Measurements from ENCODE around the gene PPIG. TPM values are rescaled to one million over a fixed set of nuclear protein-coding genes. Genes with fewer than 3 reads are reported as not detected.
"Not testable (repeated sequence)": the region's sequence is repeated elsewhere in the genome, so short reads cannot be mapped to it uniquely, and the experiment has no call there.

The PPIG gene
- total RNA-seq, 4 donors from 2014 or later: 38.5 to 54.0 (median 46.3) TPM

- no peak for DNase-seq
- TF ChIP-seq POLR2A (IDR thresholded peaks at IDR 0.05): no peak
- TF ChIP-seq, protein P1, sequence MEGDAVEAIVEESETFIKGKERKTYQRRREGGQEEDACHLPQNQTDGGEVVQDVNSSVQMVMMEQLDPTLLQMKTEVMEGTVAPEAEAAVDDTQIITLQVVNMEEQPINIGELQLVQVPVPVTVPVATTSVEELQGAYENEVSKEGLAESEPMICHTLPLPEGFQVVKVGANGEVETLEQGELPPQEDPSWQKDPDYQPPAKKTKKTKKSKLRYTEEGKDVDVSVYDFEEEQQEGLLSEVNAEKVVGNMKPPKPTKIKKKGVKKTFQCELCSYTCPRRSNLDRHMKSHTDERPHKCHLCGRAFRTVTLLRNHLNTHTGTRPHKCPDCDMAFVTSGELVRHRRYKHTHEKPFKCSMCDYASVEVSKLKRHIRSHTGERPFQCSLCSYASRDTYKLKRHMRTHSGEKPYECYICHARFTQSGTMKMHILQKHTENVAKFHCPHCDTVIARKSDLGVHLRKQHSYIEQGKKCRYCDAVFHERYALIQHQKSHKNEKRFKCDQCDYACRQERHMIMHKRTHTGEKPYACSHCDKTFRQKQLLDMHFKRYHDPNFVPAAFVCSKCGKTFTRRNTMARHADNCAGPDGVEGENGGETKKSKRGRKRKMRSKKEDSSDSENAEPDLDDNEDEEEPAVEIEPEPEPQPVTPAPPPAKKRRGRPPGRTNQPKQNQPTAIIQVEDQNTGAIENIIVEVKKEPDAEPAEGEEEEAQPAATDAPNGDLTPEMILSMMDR (IDR thresholded peaks at IDR 0.05): no peak
- Histone ChIP-seq H3K36me3 (no peaks in the 10 kb centered on the region), H3K27ac (no peak overlapping the region), H3K4me3 (replicated peaks in 1 of 3) (no peak overlapping the region), H3K27me3 (no peaks in the 10 kb centered on the region), H3K9me3 (no peaks in the 10 kb centered on the region), H3K4me1 (peaks cover 0 to 6% of the 10 kb centered on the region in 2 donors)
- 68 to 77% methylated on average over 6 of the region's 6 CpGs for WGBS, 2 donors
- intact Hi-C loops (cut with DNase I): no loop called here
These were observed 5.1 kb upstream of the PPIG start for GRCh38 chr2:169579044-169579443.

DNA sequence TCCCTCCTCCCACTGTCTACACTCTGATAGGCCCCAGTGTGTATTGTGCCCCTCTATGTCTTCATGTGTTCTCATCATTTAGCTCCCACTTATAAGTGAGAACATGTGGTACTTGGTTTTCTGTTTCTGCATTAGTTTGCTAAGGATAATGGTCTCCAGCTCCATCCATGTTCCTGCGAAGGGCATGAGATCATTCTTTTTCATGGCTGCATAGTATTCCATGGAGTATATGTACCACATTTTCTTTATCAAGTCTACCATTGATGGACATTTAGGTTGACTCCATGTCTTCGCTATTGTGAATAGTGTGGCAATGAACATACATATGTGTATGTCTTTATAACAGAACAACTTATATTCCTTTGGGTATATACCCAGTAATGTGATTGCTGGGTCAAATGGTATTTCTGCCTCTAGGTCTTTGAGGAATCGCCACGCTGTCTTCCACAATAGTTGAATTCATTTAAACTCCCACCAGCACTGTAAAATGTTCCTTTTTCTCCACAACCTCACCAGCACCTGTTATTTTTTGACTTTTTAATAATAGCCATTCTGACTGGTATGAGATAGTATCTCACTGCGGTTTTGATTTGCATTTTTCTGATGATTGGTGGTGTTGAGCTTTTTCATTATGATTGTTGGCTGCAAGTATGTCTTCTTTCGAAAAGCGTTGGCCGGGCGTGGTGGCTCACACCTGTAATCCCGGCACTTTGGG, 1.4 kb upstream of the PPIG start:
- DNase-seq; H3K36me3 ChIP-seq; H3K9me3 ChIP-seq; H3K4me3 ChIP-seq (replicated peaks in 1 of 3); H3K27ac ChIP-seq; H3K27me3 ChIP-seq; intact Hi-C loops (cut with DNase I): not testable (repeated sequence)
- WGBS, 2 donors: 97 to 98% methylated on average over 10 of the region's 10 CpGs
- peaks cover 14 to 19% of the 10 kb centered on the region in 2 donors for H3K4me1 ChIP-seq

- Histone ChIP-seq H3K27ac (peak overlapping the region in 1 of 3 donors; percentile 97), H3K27me3 (no peaks in the 10 kb centered on the region), H3K36me3 (no peaks in the 10 kb centered on the region), H3K4me3 (replicated peaks in 1 of 3) (peak overlapping the region in 1 of 3 donors; percentile 86), H3K4me1 (peaks cover 14 to 19% of the 10 kb centered on the region in 2 donors), H3K9me3 (no peaks in the 10 kb centered on the region)
- no peak for DNase-seq
- intact Hi-C loops (cut with DNase I): no loop called here
- TF ChIP-seq POLR2A (IDR thresholded peaks at IDR 0.05): no peak
- TF ChIP-seq, protein P1 (IDR thresholded peaks at IDR 0.05): no peak
- WGBS, 2 donors: 94% methylated on average over 5 of the region's 5 CpGs
These were observed 633 bp upstream of the PPIG start for GRCh38 chr2:169583518-169583917.

- 16 to 23% methylated on average over 7 of the region's 7 CpGs for WGBS, 2 donors
- TF ChIP-seq, protein P1 (IDR thresholded peaks at IDR 0.05): no peak
- TF ChIP-seq POLR2A (IDR thresholded peaks at IDR 0.05): no peak
- no peaks in the 10 kb centered on the region for H3K27me3 ChIP-seq
- H3K36me3 ChIP-seq: no peaks in the 10 kb centered on the region
- peak overlapping the region; percentile 77 to 92 (median 86) for H3K4me3 ChIP-seq (replicated peaks in 1 of 3)
- intact Hi-C loops (cut with DNase I): no loop called here
- DNase-seq: no peak
- no peaks in the 10 kb centered on the region for H3K9me3 ChIP-seq
- peak overlapping the region in 2 of 3 donors; percentile 98 to 99 for H3K27ac ChIP-seq
- peaks cover 14 to 19% of the 10 kb centered on the region in 2 donors for H3K4me1 ChIP-seq
These were observed 1.5 kb downstream of the PPIG start for GRCh38 chr2:169585673-169586072.

DNA sequence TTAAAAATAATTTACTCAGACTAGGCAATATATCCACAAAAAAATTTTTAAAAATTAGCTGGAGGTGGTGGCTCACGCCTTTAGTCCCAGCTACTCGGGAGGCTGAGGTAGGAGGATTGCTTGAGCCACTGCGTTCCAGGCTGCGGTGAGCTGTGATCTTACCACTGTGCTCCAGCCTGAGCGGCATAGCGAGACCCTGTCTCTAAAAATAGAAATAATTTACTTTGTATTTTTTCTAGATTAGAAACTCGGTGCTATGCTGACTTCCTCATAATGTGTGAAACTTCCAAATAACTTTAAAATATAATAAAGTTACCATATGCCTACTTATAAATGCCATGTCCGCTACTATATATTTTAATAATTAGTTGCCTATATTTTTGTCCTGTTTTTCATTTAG, 6.7 kb downstream of the PPIG start:
- DNase-seq: no peak
- intact Hi-C loops (cut with DNase I): no loop called here
- no peaks in the 10 kb centered on the region for H3K9me3 ChIP-seq
- H3K4me1 ChIP-seq: peaks cover 8 to 13% of the 10 kb centered on the region in 2 donors
- H3K4me3 ChIP-seq (replicated peaks in 1 of 3): no peak overlapping the region
- no peak overlapping the region for H3K27ac ChIP-seq
- no peaks in the 10 kb centered on the region for H3K36me3 ChIP-seq
- no peak for TF ChIP-seq POLR2A (IDR thresholded peaks at IDR 0.05)
- TF ChIP-seq, protein P1 (IDR thresholded peaks at IDR 0.05): no peak
- no peaks in the 10 kb centered on the region for H3K27me3 ChIP-seq
- 86% methylated on average over 8 of the region's 8 CpGs for WGBS, 2 donors

GRCh38 chr2:169596546-169596945, 12.4 kb downstream of the PPIG start:
- H3K36me3 ChIP-seq; H3K4me1 ChIP-seq; H3K27me3 ChIP-seq; intact Hi-C loops (cut with DNase I); DNase-seq; H3K4me3 ChIP-seq (replicated peaks in 1 of 3); H3K27ac ChIP-seq; H3K9me3 ChIP-seq: not testable (repeated sequence)
- WGBS, 2 donors: 83 to 99% methylated on average over 7 of the region's 7 CpGs
